HG03565 (cell line): Measurements from ENCODE around the gene TPP1.
A peak's percentile ranks its signal among the peaks of the same experiment; 100 is the strongest.

Experiments
- ATAC-seq: cut with Tn5 transposase; IDR thresholded peaks from one replicate; pipeline ENCODE4 v1.9.1; 2021; ENCODE audit warnings: mild to moderate bottlenecking, moderate library complexity; ENCODE audit not compliant: unreplicated experiment

Gene TPP1

DNA sequence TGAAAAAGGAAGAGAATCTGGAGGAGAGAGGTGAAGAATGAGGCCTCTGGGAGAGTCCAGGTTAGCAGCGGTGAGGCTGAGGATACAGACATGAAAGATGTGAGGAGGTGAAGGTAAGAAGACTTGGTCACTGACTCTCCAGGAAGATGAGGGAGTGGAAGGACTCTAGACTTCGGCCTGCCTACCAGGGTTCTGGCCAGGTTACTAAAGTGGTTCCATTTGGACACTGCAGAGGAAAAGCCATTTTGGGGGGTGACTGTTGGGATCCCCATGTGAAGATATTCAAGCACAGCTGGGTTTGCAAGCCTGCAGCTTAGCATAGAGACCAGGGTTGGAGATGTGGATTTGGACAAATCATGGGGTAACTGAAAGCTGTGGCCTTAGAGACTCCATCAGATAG lies 28.6 kb upstream of the TPP1 start:
- ATAC-seq, result no peak

DNA sequence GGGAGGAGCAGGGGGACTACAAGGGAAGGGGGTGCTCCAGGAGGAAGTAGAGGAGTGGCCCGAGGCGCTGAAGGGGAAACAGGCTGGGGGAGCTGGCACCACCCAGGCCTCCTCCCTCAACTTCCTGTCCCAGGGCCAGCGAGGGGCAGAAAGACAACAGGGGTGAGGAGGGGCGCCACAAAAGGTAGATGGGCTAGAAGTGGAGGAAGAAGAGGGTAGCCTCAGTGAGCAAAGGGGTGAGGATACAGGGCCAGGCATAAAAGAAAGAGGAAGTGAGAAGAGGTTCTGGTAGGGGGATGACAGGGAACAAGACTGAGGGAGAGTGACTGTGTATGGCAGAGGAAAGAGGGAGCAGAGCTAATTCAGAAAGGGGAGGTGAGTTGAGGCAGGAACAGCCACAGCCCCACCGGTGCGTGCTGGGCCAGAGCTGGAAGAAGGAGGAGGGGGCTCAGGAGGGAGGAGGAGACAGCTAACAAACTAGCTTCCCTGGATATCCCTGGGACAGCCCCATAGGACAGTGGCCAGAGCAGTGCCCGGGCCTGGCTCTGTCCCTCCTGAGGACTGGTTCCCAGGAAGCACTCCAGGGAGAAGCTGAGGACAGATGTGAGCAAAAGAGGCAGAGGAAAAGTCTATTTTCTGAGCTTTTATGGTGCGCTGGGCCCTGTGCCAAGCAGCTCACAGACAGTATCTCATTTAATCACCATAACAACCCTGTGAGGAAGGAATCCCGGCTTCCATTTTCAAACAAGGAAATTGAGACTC lies 27.9 kb upstream of the TPP1 start:
- peak; percentile 92 for ATAC-seq

DNA sequence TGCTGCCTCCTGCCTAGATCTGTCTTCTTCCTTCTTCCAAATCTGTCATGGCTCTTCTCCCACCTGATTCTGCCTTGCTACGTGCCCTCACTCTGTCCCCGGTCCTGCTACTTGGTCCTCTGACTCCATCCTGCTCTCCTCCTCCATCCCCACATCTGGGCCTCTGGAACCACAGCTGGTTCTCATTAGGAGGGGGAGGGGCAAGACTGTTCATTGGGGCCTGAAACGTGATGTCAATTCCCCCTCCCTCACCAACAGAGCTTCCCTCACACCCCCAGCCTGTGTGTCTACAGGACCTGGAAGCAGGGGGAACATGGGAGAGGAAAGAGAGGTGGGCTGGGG lies 27.3 kb upstream of the TPP1 start:
- no peak for ATAC-seq

DNA sequence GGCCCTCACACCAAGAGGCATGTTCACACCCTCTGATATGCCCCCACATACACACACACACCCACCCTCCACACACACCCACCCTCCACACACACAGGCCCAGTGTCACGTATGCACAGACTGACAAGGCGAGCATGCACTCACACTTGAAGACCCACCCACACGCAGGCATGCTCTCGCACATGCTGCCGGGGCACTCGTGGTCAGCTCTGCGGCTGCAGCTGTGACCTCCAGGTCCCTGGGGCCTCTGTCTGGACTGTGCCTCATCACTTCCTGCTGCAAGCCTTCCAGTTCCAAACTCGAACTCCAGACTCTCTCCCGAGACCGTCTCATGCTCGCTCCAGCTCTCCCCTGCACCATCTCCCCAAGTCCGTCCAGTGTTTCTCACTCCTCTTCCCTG lies 26.8 kb upstream of the TPP1 start:
- no peak for ATAC-seq

DNA sequence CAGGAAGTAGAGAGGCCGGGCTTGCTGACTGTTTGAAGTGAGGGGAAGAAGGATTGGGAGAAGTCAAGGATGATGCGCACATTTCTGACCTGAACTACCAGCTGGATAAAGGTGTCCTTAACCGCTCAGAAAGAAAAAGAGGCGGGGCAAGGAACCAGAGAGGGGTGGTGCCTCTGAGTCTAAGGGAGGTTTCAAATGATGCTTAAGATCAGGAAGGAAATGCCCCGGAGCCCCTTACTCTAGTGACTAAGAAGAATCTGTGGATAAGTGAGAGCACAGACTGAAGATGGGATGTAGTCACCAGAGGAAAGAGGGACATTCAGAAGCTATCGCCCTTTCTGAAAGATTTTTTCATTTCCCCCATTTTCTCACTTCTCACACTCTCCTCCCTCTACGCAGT lies 23.7 kb upstream of the TPP1 start:
- ATAC-seq, result no peak

DNA sequence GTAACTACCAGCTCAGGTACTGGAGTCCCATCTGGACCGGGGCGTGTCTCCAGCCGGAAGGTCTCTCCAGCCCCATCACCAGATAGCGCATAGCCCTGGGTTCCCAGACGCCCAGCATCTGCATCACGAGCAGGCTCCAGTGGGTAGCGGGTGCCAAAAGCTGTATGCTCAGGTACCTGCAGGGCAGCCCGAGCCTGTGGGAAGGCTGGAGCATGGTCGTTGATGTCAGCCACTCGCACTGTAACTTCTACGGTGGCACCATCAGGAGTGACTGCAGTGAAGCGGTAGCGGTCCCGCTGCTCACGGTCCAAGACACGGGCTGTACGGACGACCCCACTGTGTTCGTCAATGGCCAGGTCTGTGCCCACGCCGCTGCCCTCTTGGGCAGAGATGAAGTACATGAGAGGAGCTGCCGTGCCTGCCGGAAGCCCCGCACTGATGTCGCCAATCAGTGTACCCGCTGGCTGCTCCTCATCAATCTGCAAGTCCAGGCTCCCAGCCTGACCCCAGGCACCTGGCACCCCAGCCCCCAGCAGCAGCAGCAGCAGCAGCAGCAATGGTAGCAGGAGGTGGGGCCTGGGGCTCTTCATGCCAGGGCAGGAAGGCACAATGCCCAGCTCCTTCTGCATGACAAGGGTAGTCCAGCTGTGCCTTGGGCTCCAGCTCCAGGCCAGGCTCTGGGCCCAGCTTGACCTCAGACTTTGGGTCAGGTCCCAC lies 21.9 kb upstream of the TPP1 start:
- no peak for ATAC-seq

DNA sequence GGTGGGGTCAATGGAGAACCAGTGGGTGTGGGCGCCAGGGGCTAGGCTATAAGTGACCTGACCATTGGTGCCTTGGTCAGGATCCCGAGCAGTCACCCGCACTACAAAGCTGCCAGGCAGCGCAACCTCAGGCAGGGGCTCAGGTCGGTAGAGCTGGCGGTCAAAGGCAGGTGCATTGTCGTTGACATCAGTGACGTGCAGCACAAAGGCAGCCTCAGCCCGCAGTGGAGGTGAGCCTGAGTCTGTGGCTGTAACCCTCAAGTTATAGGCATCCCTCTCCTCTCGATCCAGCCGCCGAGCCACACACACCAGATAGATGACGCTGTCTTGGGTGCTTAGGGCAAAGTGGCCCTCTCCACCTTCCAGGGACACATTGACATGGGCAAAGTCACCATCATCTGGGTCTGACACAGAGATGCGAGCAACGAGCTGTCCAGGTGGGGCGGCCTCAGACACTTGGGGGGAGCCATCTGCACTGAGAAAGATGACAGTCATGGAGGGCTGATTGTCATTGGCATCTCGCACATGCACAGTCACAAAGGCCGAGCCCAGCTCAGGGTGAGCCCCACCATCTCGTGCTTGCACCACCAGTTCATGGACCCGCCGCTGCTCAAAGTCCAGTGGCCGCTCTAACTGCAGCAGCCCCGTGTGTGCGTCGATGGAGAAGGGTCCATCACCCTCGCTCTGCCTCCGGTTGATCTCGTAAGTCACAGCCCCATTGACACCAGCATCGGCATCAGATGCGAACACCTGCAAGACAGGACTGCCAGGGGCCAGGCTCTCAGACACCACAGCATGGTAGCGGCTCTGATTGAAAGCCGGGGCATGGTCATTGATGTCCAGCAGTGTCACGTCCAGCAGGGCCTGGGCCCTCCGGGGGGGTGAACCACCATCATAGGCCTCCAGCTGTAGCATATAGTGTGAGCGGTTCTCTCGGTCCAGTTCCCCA lies 21.1 kb upstream of the TPP1 start:
- no peak for ATAC-seq

DNA sequence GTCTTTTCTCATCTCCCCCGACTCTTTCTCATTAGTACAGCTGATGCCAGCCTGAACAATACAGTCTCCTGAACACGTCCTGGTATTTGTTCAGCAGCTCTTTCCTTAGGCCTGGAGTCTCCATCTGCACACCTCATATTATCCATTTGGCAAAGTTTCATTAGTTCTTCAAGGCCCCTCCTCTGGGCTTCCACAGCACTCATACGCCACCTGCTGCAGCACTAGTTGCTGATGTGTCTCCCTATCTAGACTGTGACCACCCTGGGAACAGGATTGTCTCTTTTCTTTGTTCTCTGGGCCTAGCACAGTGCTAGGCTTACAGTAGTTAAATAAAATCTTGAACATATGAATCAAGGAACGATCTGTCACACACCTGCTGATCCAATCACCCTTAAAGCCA lies 19.2 kb upstream of the TPP1 start:
- ATAC-seq, result no peak

DNA sequence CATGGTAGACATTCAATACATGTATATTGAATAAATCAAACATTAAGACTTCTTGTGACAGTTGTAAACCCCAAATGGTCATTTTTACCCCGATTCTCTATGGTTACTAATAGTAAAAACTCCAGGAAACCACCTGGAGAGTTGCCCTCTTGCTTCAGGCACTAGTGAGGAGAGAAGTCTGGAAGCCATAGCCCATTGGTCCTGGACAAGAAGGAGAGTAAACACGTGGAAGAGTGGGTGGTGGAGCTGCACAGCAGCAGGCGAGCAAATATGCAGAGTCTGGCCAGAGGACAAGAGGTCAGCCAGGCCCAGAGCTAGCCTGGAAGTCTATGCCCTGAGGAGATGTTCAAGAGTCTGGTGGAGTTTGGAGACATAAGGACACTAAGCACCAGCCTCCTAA lies 18.6 kb upstream of the TPP1 start:
- ATAC-seq, result no peak

DNA sequence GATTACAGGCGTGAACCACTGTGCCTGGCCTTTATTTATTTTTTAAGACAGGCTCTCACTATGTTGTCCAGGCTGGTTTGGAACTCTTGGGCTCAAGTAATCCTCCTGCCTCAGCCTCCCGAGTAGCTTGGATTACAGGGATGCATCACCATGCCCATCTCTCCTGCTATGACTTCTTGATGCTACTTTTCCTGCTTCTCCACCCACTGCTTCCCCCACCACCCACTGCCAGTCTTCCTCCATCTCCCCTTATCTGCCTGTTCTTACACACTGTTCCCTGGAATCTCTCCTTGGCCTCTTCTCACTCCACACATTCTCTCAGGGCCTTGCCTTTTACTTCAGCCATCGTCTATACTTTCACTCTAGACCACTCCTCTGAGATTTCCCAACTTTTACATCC lies 17.3 kb upstream of the TPP1 start:
- ATAC-seq, result no peak

DNA sequence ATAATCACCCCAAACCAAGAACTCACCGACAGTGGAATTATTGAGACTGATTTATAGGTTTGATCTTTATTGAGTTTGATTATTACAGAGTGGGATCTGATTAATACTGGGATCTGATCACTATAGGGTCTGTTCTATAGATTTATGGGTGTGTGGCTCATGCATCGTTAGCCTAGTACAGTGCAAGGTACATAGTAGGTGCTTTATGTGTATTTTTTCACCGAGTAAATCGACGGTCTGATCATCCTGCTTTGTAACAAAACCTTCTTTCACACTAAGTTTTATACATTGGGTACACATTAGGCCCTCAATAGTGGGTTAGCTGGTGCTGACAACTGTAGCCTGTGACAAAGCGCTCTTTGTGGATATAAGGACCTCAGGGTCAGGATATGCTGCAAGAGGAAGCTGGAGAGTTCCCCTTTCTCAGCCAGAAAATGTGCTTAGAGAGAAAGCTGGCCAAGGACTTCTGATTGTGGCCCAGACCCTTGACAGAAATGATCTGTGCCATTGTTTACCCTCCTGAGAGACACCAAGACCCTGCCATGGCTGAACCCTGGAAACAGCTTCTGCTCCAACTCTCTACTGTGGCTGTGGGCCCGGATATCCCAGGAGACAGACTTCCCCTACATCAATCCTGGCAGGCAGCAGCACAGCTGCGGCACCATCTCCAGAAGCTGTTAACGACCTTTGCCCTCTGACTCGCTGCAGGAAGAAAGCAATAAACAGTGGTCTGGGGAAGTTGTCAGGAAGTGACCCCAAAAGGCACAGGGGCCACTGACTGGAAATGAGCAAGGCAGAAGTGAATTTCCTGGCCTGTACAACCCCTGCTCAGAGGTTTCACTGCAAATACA lies 16.1 kb upstream of the TPP1 start:
- ATAC-seq, result no peak

DNA sequence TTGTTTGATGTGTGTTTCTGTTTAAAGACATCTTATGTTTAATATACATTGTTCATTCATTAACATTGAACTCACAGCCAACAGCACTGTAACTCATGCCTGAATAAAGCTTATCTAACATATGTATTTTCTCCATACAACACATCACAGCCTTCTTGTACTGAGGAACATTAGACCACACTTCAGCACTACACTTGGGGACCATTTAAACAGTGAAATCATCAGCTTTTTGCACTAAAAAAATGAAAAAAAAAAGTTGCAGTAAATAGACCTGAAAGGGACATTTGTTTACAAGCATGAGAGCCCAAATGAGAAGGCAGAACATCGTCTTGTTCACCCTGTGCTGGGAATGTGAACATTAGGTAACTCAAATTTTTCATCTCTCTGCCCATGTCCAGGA lies 15.3 kb upstream of the TPP1 start:
- no peak for ATAC-seq

DNA sequence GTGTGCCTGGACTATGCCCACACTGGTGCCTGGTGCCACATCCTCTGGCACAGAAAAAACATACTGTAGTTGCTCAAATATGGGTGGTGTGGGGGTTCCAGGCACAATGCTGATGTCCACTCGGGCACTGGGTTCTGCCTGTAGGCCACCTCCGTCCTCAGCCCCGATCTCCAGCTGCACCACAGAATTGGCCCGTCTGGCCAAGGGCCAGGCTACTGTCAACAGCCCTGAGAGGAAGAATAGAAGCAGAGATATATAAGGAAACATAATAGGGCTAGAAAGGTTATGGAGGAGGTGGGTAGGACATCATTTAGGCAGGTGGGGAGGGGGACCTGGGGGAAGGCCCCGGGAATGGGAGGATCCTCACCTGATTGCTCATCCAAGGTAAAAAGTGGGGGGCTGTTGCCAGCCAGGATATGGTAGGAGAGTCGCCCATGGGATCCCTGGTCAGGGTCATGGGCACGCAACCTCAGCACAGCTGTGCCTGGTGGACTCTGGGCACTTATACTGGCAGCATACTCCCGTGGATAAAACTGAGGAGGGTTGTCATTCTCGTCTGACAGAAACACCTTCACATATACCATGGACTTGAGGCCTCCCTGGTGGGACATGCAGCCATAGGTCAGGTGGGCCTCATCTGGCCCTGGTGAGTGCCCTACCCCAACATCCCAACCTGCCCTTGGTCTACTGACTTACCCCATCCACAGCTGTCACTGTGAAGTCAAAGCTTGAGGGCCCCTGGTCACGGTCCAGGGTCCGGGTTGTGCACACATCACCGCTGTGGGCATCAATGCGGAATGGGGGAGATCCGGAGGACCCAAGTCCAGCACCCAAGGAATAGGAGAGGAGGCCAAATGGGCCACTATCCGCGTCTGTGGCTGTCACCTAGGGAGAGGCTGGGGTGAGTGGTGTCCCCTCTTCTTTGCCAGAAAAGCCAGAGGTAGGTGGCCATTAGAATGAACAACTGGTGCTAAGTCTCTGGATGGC lies 14.5 kb upstream of the TPP1 start:
- no peak for ATAC-seq

DNA sequence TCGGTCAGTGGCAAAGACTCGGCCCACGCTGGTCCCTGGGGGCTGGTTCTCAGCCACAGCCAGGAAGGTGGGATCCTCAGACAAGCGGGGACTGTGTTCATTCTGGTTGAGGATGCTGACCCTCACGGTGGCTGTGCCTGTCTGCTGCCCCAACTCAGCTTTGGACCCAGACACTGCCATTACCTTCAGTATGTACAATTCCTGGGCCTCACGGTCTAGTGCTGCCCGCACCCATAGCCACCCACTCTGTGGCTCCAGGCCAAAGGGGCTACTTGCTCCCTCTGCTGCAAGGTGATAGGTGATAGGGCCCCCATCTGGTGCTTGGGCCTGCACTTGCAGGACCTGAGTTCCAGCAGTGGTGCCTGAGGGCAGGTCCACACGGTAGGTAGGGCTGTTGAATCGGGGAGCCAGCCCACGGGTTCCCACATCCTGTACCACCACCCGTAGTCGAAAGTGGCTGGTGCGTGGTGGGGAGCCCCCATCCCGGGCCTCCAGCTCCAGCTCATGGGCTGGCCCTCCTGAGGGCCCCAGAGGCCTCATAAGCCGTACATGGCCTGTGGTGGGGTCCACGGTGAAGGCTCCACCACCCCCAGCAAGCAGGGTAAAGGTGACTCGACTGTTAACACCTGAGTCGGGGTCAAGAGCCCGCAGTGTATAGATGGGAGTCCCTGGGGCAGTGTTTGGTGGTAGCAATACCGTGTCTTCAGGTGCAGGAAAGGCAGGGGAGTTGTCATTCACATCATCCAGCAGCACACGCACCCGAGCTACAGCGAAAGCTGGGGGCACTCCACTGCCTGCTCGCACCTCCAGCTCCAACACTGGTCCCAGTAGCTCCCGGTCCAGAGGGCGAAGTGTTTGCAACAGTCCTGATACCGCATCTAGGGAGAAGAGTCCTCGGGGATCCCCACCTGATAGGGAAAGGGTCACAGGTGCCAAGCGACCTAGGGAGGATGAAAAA lies 13.2 kb upstream of the TPP1 start:
- ATAC-seq, result no peak

DNA sequence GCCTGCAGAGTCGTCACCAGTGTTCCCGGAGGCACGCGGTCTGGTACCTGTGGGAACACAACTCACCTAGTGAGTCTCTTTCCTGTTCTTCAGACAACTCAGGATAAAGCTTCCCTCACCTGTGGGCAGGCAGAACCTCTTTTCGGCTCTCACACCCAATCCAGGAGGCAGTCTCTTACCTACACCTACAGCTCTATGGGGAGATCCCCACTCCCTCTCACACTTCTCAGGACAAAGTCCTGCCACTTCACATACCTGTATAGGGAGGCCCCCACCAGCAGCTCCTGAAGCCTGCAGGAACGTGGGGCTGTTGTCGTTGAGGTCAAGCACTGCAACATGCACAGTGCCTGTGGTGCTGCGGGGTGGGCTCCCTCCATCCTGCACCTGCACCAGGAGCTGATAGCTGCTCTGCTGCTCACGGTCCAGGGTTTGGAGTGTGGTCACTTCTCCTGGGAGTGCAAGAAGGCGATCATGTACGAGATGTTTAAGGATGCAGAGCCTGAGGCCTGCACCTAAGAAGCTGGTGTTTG lies 12.2 kb upstream of the TPP1 start:
- no peak for ATAC-seq

DNA sequence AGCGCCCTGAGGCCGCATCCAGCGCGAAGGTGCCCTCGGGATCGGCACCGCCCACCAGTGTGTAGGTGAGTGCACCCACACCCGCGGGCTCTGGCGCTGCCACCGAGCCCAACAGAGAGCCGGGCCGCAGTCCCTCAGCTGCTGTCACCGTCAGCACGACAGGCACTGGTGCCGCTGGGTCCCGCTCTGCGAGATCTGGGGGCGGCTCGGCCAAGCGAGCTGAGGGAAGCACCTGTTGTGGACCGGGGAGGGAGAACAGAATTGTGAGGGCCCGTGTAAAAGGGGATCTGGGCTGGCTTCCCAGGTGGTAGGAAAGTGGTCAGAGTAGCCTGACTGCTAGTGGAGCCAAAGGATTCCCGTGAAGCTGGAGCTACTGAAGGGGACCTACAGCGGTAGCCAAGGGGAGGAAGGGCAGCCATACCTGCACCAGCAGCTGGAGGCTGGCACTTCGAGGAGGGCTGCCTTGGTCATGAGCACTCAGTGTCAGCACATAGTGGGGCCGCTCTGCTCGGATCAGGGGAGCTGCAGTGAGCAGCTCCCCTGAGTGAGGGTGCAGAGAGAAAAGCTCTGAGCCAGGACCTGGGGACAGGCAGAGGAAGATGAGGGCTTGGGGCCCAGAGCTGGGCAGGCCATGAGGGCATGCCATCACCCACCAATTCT lies 11.5 kb upstream of the TPP1 start:
- no peak for ATAC-seq

DNA sequence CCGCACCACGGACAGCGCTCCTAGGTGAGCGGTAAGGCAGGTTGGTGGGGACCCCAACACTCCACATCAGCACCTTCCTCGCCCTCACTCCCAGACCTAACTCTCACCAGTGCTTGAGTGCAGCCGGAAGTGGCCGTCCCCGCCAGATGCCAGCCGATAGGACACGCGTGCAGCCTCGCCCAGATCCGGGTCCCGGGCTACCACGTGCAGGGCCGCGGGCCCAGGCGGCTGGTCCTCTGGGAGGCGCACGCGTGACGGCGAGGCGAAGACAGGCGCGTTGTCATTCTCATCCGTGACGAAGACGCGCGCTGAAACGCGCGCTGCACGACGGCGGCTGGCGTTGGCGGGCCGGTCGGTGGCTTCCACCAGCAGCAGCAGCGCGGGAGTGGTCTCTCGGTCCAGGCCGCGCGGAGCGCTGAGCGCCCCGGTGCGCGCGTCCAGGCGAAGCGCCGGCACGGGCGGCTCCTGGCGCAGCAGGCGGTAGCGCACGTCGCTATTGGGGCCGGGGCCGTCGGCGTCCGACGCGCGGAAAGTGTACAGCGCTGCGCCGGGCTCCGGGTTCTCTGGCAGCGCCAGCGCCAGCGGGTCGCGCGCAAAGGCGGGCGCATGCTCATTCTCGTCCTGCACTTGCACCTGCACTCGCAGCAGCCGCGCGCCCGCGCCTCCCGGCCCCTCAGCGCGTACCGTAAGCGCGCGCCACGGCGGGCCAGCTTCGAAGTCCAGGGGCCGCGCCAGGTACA lies 10.8 kb upstream of the TPP1 start:
- no peak for ATAC-seq
